Hepatocyte (in vitro differentiated cells): ENCODE results near the gene SLC37A1.

Experiments used
- CTCF ChIP-seq: fragments of 200-600 bp; sonication (generic); IDR thresholded peaks from 2 replicates; pipeline ENCODE4 v1.5.1; 2016; ENCODE audit warnings: antibody characterized with exemption, mild to moderate bottlenecking; ENCODE audit not compliant: poor library complexity
- EZH2phosphoT487 ChIP-seq: fragments of 200-600 bp; sonication (generic); IDR thresholded peaks from one replicate; pipeline ENCODE4 v1.6.1; 2018; ENCODE audit warnings: antibody characterized with exemption, mild to moderate bottlenecking, low read depth, moderate library complexity; ENCODE audit not compliant: unreplicated experiment, severe bottlenecking

- TF ChIP-seq CTCF (no peak), EZH2phosphoT487 (no peak)
Measured at GRCh38 chr21:42592156-42592820, 78.6 kb downstream of the SLC37A1 start.
